ENCODE data around the gene RASGRF2.

Gene RASGRF2

GRCh38 chr5:81136557-81136956 is 176.4 kb downstream of the RASGRF2 start:
- DNase-seq (ENCODE audit: low read depth in 2 of 2): no peak

- DNase-seq (ENCODE audit: low read depth in 2 of 2): no peak
These were observed 177.7 kb downstream of the RASGRF2 start for GRCh38 chr5:81137833-81138232.

GRCh38 chr5:81140441-81140840 is 180.3 kb downstream of the RASGRF2 start:
- DNase-seq (ENCODE audit: low read depth in 2 of 2): no peak

- peak; percentile 56 to 59 for DNase-seq (ENCODE audit: low read depth in 2 of 2)
These were observed 180.8 kb downstream of the RASGRF2 start for GRCh38 chr5:81140943-81141342.

GRCh38 chr5:81142108-81142507 is 181.9 kb downstream of the RASGRF2 start:
- no peak for DNase-seq (ENCODE audit: low read depth in 2 of 2)

- DNase-seq (ENCODE audit: low read depth in 2 of 2): no peak
These were observed 185.3 kb downstream of the RASGRF2 start for GRCh38 chr5:81145329-81145935.

GRCh38 chr5:81146031-81146430 is 185.9 kb downstream of the RASGRF2 start:
- DNase-seq (ENCODE audit: low read depth in 2 of 2): no peak

GRCh38 chr5:81147011-81147885 is 187.1 kb downstream of the RASGRF2 start:
- no peak for DNase-seq (ENCODE audit: low read depth in 2 of 2)

- no peak for DNase-seq (ENCODE audit: low read depth in 2 of 2)
These were observed 187.9 kb downstream of the RASGRF2 start for GRCh38 chr5:81147886-81148571.

GRCh38 chr5:81151546-81151945 is 191.4 kb downstream of the RASGRF2 start:
- DNase-seq (ENCODE audit: low read depth in 2 of 2): peak; percentile 32 to 34

GRCh38 chr5:81154725-81155124 is 194.6 kb downstream of the RASGRF2 start:
- no peak for DNase-seq (ENCODE audit: low read depth in 2 of 2)

GRCh38 chr5:81156732-81157131 is 196.6 kb downstream of the RASGRF2 start:
- no peak for DNase-seq (ENCODE audit: low read depth in 2 of 2)

- no peak for DNase-seq (ENCODE audit: low read depth in 2 of 2)
These were observed 200.9 kb downstream of the RASGRF2 start for GRCh38 chr5:81161012-81161601.

- no peak for DNase-seq (ENCODE audit: low read depth in 2 of 2)
These were observed 202.3 kb downstream of the RASGRF2 start for GRCh38 chr5:81162501-81162900.

- no peak for DNase-seq (ENCODE audit: low read depth in 2 of 2)
These were observed 203.5 kb downstream of the RASGRF2 start for GRCh38 chr5:81163651-81164050.

GRCh38 chr5:81164476-81164875 is 204.3 kb downstream of the RASGRF2 start:
- no peak for DNase-seq (ENCODE audit: low read depth in 2 of 2)

GRCh38 chr5:81164936-81165335 is 204.8 kb downstream of the RASGRF2 start:
- DNase-seq (ENCODE audit: low read depth in 2 of 2): peak; percentile 20 to 26

GRCh38 chr5:81165493-81166119 is 205.4 kb downstream of the RASGRF2 start:
- peak; percentile 27 to 29 for DNase-seq (ENCODE audit: low read depth in 2 of 2)

GRCh38 chr5:81166430-81166829 is 206.3 kb downstream of the RASGRF2 start:
- DNase-seq (ENCODE audit: low read depth in 2 of 2): no peak

- DNase-seq (ENCODE audit: low read depth in 2 of 2): no peak
These were observed 206.9 kb downstream of the RASGRF2 start for GRCh38 chr5:81167078-81167477.

GRCh38 chr5:81167544-81167943 is 207.4 kb downstream of the RASGRF2 start:
- DNase-seq (ENCODE audit: low read depth in 2 of 2): no peak

GRCh38 chr5:81169924-81170323 is 209.8 kb downstream of the RASGRF2 start:
- DNase-seq (ENCODE audit: low read depth in 2 of 2): no peak

Data from fibroblast of skin of left quadriceps (primary cell).